Adrenal gland (tissue), 12 donors: Measurements from ENCODE around the gene CUEDC1. TPM values are rescaled to one million over a fixed set of nuclear protein-coding genes. Genes with fewer than 3 reads are reported as not detected.

Source experiments
- DNase-seq, 7 donors: peaks; one replicate each; pipeline ENCODE4 v3.0.0-alpha.2; 2019 to 2020
- H3K27ac ChIP-seq, 5 donors: fragments of 200-600 bp; sonication (generic) in 4 of 5; 1 replicate in 3 of 5; 2 replicates in 2 of 5; pipeline versions ENCODE4 v1.5.1 to v1.8.0; 2016 to 2020; ENCODE audit warnings: mild to moderate bottlenecking in 1 of 5
- H3K27me3 ChIP-seq: fragments of 200-600 bp; 2 replicates; pipeline ENCODE4 v1.8.0; 2021
- H3K36me3 ChIP-seq, 2 donors: fragments of 200-600 bp; replicated peaks in 1 of 2; 1 replicate in 1 of 2; 2 replicates in 1 of 2; pipeline versions ENCODE4 v1.5.1 to v1.8.0; 2018 to 2022
- H3K4me1 ChIP-seq, 2 donors: fragments of 200-600 bp; replicated peaks in 1 of 2; 1 replicate in 1 of 2; 2 replicates in 1 of 2; pipeline versions ENCODE4 v1.5.1 to v1.8.0; 2018 to 2021
- H3K4me3 ChIP-seq, 4 donors: fragments of 200-600 bp; sonication (generic) in 3 of 4; one replicate each; pipeline ENCODE4 v1.5.1; 2016 to 2018
- H3K9me3 ChIP-seq, 3 donors: fragments of 200-600 bp; sonication (generic) in 1 of 3; replicated peaks in 1 of 3; 1 replicate in 2 of 3; 2 replicates in 1 of 3; pipeline versions ENCODE4 v1.5.1 to v1.8.0; 2016 to 2021
- POLR2A ChIP-seq, 2 donors: fragments of 450-650 bp; IDR thresholded peaks; one replicate each; pipeline ENCODE4 v1.6.1; 2017; ENCODE audit warnings: antibody characterized with exemption in 2 of 2, mild to moderate bottlenecking in 2 of 2, moderate library complexity in 1 of 2
- WGBS, 4 donors: extraction: QIAGEN DNeasy Blood & Tissue Kit in 2 of 4; methylation state at CpG; one replicate each; pipeline versions ENCODE4 v1.1.5 to v1.1.7; 2013 to 2017; 5-methylcytosine and 5-hydroxymethylcytosine counted together
- intact Hi-C, 2 donors: fragments of 100-400 bp; cut with DNase I; formaldehyde crosslinking; loops; one replicate each; pipeline versions ENCODE4 v1.14.1 to v1.15.0; 2022 to 2023
- polyA plus RNA-seq, 3 donors: library from polyadenylated mRNA; stranded (reverse); fragments of 200-250 nt in 2 of 3; fragments of 350-450 nt in 1 of 3; fragmentation: Illumina TruSeq in 1 of 3; extraction: RNeasy Lipid Tissue Mini Kit (QIAGEN cat#74804) in 1 of 3; gene quantifications; one replicate each; pipeline ENCODE4 v1.2.3, GENCODE V29; 2013 to 2014
- total RNA-seq, 9 donors: library from RNA; depleted of rRNA in 4 of 9; stranded (reverse); fragments of >200 nt in 4 of 9; fragments of 120-200 nt in 1 of 9; fragmentation: NEBNext Ultra II Directional in 1 of 9; extraction: Animal tissue kit (Norgen Biotek cat#: 25700) in 1 of 9; gene quantifications; one replicate each; pipeline versions ENCODE4 v1.1.0 to v1.2.4, GENCODE V29; 2013 to 2023
- TF ChIP-seq, protein P1 (sequence below), 6 experiments: fragments of 450-650 bp in 4 of 6; fragments of 200-600 bp in 2 of 6; sonication (generic) in 1 of 6; IDR thresholded peaks; 1 replicate in 5 of 6; 2 replicates in 1 of 6; pipeline versions ENCODE4 v1.5.1 to v1.8.0; 2016 to 2021; ENCODE audit warnings: antibody characterized with exemption in 6 of 6, mild to moderate bottlenecking in 2 of 6, moderate library complexity in 1 of 6
- donor health status: healthy with polysubstance abuse.
- donor health status: Bipolar disorder and iron deficiency.
- donor health status: DM: yes; HTN: yes; CAD: no.
- donor health status: DM: no; HTN: no; CAD: no.
- donor health status: DM: no; HTN: no; CAD: no.
- donor health status: DM: yes; HTN: yes; CAD: no.

The CUEDC1 gene
- total and polyA plus RNA-seq, 12 donors = 9.4 to 47.3 (median 39.0) TPM

DNA sequence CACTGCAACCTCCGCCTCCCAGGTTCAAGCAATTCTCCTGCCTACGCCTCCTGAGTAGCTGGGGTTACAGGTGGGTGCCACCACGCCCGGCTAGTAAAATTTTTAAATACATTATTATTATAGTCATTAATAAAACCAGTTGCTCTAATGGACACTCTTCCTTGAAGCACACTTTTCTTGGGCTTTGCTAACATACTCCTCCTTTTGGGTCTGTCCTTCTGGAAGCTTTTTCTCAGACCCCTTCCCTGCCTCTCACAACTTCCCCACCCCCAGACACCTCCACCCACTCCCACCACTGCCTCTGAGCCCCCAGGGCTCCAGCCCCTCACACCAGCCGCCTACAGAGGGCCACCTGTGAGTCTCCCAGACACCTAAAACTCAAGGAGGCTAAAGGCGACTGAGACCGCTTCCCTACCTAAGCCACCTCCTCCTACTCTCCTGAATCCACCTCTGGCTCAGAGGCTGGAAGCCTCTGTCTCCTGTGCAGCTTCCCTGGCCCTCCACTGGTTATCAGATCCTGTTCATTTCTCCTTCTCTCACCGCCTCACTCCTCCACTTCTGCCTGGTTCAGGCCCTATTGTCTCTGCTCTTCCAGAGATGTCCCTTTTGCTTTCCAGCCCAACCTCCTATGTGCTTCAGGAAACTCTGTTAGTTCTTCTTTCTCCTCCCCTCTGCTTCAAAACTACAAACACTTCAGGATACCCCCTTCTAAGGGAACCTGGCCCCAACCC, 2.1 kb upstream of the CUEDC1 start:
- WGBS, 4 donors = 93 to 98% (median 95%) methylated on average over 8 of the region's 8 CpGs
- Histone ChIP-seq H3K27me3 (no peaks in the 10 kb centered on the region), H3K36me3 (no peaks in the 10 kb centered on the region), H3K4me3 (no peak overlapping the region), H3K4me1 (peaks cover 12 to 27% of the 10 kb centered on the region in 2 donors), H3K9me3 (no peaks in the 10 kb centered on the region), H3K27ac (no peak overlapping the region)
- intact Hi-C loops = no loop called here
- DNase-seq = peak in 4 of 7 donors; percentile 8 to 43 (median 16)
- TF ChIP-seq POLR2A (IDR thresholded peaks at IDR 0.05) = no peak
- TF ChIP-seq, protein P1, sequence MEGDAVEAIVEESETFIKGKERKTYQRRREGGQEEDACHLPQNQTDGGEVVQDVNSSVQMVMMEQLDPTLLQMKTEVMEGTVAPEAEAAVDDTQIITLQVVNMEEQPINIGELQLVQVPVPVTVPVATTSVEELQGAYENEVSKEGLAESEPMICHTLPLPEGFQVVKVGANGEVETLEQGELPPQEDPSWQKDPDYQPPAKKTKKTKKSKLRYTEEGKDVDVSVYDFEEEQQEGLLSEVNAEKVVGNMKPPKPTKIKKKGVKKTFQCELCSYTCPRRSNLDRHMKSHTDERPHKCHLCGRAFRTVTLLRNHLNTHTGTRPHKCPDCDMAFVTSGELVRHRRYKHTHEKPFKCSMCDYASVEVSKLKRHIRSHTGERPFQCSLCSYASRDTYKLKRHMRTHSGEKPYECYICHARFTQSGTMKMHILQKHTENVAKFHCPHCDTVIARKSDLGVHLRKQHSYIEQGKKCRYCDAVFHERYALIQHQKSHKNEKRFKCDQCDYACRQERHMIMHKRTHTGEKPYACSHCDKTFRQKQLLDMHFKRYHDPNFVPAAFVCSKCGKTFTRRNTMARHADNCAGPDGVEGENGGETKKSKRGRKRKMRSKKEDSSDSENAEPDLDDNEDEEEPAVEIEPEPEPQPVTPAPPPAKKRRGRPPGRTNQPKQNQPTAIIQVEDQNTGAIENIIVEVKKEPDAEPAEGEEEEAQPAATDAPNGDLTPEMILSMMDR (IDR thresholded peaks at IDR 0.05) = no peak

DNA sequence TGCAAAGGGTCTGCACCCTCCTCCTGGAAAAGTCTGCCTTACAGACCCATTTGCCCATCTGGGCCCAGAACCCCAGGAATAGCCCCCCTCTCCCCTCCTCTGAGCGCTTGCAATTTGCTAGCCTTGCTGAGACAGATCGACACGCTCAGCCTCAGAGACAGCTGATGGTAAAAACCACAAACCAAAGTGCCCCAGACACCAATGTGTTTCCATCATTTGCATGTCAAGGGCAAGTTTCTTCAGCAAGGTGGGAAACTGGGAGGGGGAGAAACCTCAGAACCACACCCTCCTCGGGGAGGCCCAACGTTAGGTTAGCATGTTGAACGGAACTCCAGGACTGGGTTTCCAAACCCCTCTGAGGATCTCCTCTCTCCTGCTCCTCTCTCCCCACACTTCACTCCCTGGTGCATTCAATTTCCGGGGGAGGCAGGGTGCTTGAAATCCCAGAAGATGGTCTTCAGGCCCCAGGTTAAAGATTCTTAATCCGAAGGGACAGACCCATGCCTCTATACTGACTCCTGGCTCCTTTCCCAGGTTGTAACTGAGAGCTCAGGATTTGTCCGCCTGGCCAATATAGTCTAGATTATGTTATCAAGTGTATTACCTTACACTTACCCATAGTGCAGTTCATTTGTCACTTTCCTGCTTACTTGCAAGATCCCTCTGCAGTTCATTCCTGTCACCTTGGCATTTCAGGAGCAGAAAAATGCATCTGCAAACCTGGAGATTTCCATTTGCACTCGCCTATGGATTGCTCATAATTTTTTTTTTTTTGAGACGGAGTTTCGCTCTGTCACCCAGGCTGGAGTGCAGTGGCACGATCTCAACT, 1.3 kb upstream of the CUEDC1 start:
- H3K4me1 ChIP-seq = peaks cover 16 to 35% of the 10 kb centered on the region in 2 donors
- TF ChIP-seq, protein P1 (IDR thresholded peaks at IDR 0.05) = no peak
- TF ChIP-seq POLR2A (IDR thresholded peaks at IDR 0.05) = no peak
- WGBS, 4 donors = 73 to 78% (median 76%) methylated on average over 13 of the region's 13 CpGs
- peak in 4 of 7 donors; percentile 13 to 48 (median 14) for DNase-seq
- H3K9me3 ChIP-seq = no peaks in the 10 kb centered on the region
- no peak overlapping the region for H3K27ac ChIP-seq
- no peaks in the 10 kb centered on the region for H3K27me3 ChIP-seq
- no peak overlapping the region for H3K4me3 ChIP-seq
- intact Hi-C loops = no loop called here
- H3K36me3 ChIP-seq = no peaks in the 10 kb centered on the region

DNA sequence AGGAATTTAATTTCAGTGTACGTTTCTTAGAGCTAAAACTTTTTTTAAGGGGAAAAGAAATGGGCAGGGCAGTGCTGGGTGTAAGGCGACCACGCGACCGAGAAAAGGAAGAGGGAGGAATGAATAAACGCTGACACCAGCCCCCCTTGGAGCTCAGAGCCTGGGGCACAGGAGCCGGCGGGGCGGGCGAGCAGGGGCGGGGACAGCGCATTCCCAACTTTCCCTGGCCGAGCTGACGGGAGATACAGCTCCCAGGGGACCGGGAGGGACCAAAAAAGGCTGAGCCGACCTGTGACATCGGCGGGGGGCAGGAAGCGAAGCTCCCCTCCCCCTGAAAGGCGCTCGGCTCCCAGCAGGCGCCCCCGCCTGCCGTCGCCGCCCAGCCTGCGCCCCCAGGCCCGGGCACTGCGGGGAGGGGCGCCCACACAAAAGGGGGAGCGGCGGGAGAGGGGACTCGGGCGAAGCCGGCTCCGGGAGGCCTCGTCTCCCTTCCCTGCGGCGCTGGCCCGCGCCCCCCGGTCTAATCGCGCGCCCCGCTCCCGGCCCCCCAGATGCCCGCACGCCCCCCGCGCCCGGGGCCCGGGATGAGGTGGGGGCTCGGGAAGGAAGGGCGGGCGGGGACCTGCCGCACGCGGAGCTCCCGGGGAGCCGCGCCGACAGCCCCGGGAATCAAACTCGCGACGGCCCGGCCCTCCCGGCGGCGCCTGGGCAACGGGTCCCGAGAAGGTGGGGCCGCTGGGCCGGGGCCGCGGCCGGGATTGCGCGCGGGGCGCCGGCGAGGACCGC, 622 bp downstream of the CUEDC1 start:
- Histone ChIP-seq H3K36me3 (no peaks in the 10 kb centered on the region), H3K4me1 (peaks cover 27 to 53% of the 10 kb centered on the region in 2 donors), H3K27me3 (no peaks in the 10 kb centered on the region), H3K9me3 (no peaks in the 10 kb centered on the region), H3K4me3 (peak overlapping the region in 3 of 4 donors; percentile 28 to 98 (median 44)), H3K27ac (peak overlapping the region; percentile 72 to 99 (median 95))
- intact Hi-C loops = no loop called here
- TF ChIP-seq, protein P1 (IDR thresholded peaks at IDR 0.05) = no peak
- TF ChIP-seq POLR2A (IDR thresholded peaks at IDR 0.05) = peak in 1 of 2 donors; percentile 62
- peak; percentile 68 to 84 (median 72) for DNase-seq
- WGBS, 4 donors = 0 to 1% (median 1%) methylated on average over 16 to 84 of the region's 85 CpGs
